Left lobe of liver (tissue), 2 donors: ENCODE measurements around the gene SRM. TPM values are rescaled to one million over a fixed set of nuclear protein-coding genes. Genes with fewer than 3 reads are reported as not detected.
"Not testable (repeated sequence)": the region's sequence is repeated elsewhere in the genome, so short reads cannot be mapped to it uniquely, and the experiment has no call there.

ENCODE experiments used
- ATAC-seq: fragments of 200-7000 bp; cut with Tn5 transposase; one replicate; pipeline ENCODE4 v1.9.1; 2020; ENCODE audit warnings: mild to moderate bottlenecking, moderate library complexity
- DNase-seq: peaks from one replicate; pipeline ENCODE4 v3.0.0-alpha.2; 2020; ENCODE audit warnings: low spot score
- total RNA-seq: library from RNA; stranded (reverse); gene quantifications from one replicate; pipeline ENCODE4 v1.2.1, GENCODE V29; 2021
- donor health status: DM: no; HTN: no; CAD: no; lungs with moderate emphysema.
- donor health status: DM: no; HTN: yes; CAD: no.

SRM gene
- total RNA-seq, 1 donor from 2014 or later, result 28.5 TPM

- no peak for ATAC-seq
- no peak for DNase-seq
These were observed 35.5 kb downstream of the SRM start for GRCh38 chr1:11024154-11024873.

GRCh38 chr1:11023201-11023600, 36.6 kb downstream of the SRM start:
- DNase-seq, result no peak
- ATAC-seq, result no peak

GRCh38 chr1:11019971-11020370, 39.8 kb downstream of the SRM start:
- ATAC-seq, result no peak
- no peak for DNase-seq

- DNase-seq, result not testable (repeated sequence)
- peak; percentile 10 for ATAC-seq
These were observed 40.5 kb downstream of the SRM start for GRCh38 chr1:11019358-11019757.

GRCh38 chr1:11013160-11013531, 46.7 kb downstream of the SRM start:
- DNase-seq, result no peak
- ATAC-seq, result no peak

GRCh38 chr1:11012260-11013159, 47.3 kb downstream of the SRM start, which contains the start of gene TARDBP:
TARDBP (plus strand) TSS chr1:11012654; CDS start chr1:11013728, 1,074 bp downstream.
- DNase-seq (peak; percentile 88), ATAC-seq (peak; percentile 90)

Other genes with a start within 250 kb of the SRM start
- 59.1 TPM for gene TARDBP, start 47.4 kb downstream of the SRM start, total RNA-seq
- 206 TPM for gene MASP2, start 12.8 kb downstream of the SRM start, total RNA-seq
- gene EXOSC10, start 39.9 kb upstream of the SRM start, total RNA-seq, result 17.2 TPM
- not detected for gene ANGPTL7, start 129.3 kb upstream of the SRM start, total RNA-seq
- gene MTOR, start 202.5 kb upstream of the SRM start, total RNA-seq, result 33.2 TPM
- gene UBIAD1, start 213.2 kb upstream of the SRM start, total RNA-seq, result 7.6 TPM